ENCODE measurements around the gene NRGN.

NRGN gene

DNA sequence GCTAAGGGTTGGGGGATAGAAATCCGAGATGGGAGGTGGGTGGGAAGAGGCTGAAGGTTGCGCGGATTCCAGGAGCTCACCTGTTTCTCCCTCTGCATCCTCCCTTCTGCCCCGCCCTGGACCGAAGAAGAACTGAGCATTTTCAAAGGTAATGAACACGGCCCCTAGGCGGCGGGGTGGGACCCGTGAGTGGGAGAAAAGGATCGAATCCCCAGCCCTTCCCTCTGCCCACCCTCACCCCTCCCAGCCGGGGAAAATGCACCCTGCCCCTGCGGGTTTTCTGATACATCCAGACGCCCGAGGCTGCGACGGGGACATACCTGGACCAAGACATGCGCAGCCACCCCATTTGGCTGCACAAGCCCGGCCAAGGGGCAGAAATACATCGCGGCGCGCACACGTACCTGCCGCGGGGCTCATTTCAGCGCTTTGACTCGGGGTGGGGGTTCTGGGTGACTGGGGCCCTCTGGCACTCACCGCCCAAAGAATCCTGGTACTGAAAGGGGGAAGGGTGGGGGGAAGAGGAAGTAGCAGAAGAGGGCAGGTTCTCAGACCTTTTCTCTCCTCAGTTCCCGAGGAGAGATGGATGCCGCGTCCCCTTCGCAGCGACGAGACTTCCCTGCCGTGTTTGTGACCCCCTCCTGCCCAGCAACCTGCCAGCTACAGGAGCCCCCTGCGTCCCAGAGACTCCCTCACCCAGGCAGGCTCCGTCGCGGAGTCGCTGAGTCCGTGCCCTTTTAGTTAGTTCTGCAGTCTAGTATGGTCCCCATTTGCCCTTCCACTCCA, 6.3 kb downstream of the NRGN start:
- no peak for DNase-seq (ENCODE audit: extremely low spot score)
- TF ChIP-seq HDGF (IDR thresholded peaks at IDR 0.05; ENCODE audit: borderline replicate concordance) (no peak), ARNT (IDR thresholded peaks at IDR 0.05) (no peak), SUZ12 (IDR thresholded peaks at IDR 0.05) (no peak), LEF1 (IDR thresholded peaks at IDR 0.05; ENCODE audit: borderline replicate concordance) (no peak), FOXA1 (IDR thresholded peaks at IDR 0.05) (no peak), TARDBP (IDR thresholded peaks at IDR 0.05) (no peak), ELF4 (IDR thresholded peaks at IDR 0.05) (no peak), CTBP1 (IDR thresholded peaks at IDR 0.05; ENCODE audit: borderline replicate concordance) (no peak), ZNF384 (IDR thresholded peaks at IDR 0.05) (no peak), NFRKB (IDR thresholded peaks at IDR 0.05) (no peak), FOXM1 (IDR thresholded peaks at IDR 0.05; ENCODE audit: borderline replicate concordance) (no peak)
- POLR2A ChIA-PET: interaction anchor here (1.3 kb wide), 1 partner anchor 17 kb away, joined by 4 read pairs; no protein-coding TSS in a partner anchor
- CTCF ChIA-PET: interaction anchor here (0.9 to 1.8 kb wide), 5 partner anchors 17 to 105 kb away, joined by 3 to 9 read pairs (median 3); no protein-coding TSS in a partner anchor

DNA sequence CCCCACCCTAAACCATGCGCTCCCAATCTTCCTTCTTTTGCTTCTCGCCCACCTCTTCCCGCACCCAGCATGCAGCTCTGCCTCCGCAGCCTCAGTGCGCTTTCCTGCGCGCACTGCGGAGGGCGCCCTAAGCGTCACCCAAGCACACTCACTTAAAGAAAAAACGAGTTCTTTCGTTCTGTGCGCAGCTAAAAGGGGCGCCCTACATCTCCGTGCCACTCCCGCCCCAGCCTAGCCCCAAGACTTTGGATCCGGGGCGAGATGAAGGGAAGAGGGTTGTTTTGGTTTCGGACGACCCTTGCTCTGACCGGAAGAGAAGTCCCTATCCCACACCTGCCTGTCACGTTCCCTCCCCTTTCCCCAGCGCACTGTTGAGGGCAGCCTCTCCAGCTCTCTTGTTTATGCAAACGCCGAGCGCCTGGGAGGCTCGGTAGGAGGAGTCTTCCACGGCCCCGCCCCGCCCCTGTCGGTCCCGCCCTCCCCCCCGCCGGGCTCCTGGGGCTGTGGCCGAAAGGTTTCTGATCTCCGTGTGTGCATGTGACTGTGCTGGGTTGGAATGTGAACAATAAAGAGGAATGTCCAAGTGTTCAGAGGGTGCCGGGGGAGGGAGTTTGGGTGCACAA, 7.0 kb downstream of the NRGN start:
- ChIA-PET CTCF (interaction anchor here (0.8 to 1.8 kb wide), 6 partner anchors 16 to 119 kb away, joined by 3 to 9 read pairs (median 3); no protein-coding TSS in a partner anchor), POLR2A (interaction anchor here (1.3 kb wide), 1 partner anchor 16 kb away, joined by 4 read pairs; no protein-coding TSS in a partner anchor)
- peak; percentile 81 for DNase-seq (ENCODE audit: extremely low spot score)
- TF ChIP-seq SP1 (IDR thresholded peaks at IDR 0.05) (no peak), L3MBTL2 (conservative IDR thresholded peaks at IDR 0.05) (peak; percentile 55; the same call in 1 of the 2 replicates), CTBP1 (IDR thresholded peaks at IDR 0.05; ENCODE audit: borderline replicate concordance) (no peak), FOXK2 (IDR thresholded peaks at IDR 0.05) (no peak), BHLHE40 (IDR thresholded peaks at IDR 0.05; ENCODE audit: borderline replicate concordance) (no peak), NFRKB (IDR thresholded peaks at IDR 0.05) (no peak), FOXA1 (IDR thresholded peaks at IDR 0.05) (no peak), ARNT (IDR thresholded peaks at IDR 0.05) (no peak), PKNOX1 (IDR thresholded peaks at IDR 0.05) (0 out of 2 replicates have a peak, but pooled peaks have one; percentile 3), FOXM1 (IDR thresholded peaks at IDR 0.05; ENCODE audit: borderline replicate concordance) (no peak), ELF4 (IDR thresholded peaks at IDR 0.05) (no peak), TARDBP (IDR thresholded peaks at IDR 0.05) (no peak), ZNF384 (IDR thresholded peaks at IDR 0.05) (no peak), SUZ12 (IDR thresholded peaks at IDR 0.05) (no peak), LEF1 (IDR thresholded peaks at IDR 0.05; ENCODE audit: borderline replicate concordance) (no peak)

DNA sequence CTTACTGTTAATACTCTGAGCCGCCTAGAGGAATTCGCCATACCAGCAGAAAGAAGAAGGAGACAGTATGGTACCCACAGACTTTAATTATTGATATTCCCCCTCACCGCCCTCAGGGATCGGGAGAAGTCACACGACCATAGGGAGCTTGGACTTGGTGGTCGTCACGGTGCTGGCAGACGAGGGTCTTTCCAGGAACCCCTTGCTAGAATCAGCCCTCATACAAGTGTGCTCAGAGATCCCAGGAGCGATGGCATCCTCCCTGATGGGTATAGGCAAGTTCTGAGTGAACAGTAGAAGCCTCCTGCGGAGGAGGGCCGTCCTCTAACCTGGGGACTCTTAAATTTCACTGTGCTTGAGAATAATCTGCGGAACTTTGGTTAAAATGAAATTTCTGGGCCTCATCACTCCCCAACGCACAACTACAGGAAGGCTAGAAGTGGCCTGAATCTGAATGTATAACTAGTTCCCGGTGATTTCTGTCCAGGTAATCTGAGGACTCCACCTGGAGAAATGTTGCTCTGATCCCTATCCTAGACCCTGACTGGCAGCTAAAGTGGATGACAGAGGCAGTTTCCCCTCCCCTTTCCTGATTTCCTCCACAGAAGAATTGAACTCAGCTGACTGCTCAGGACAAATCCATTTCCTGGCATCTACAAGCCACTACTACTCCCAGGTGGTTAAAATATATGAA, 7.8 kb downstream of the NRGN start:
- ChIA-PET CTCF (interaction anchor here (0.8 to 1.3 kb wide), 3 partner anchors 10 to 118 kb away, joined by 3 read pairs; no protein-coding TSS in a partner anchor), POLR2A (interaction anchor here (1.0 to 1.3 kb wide), 2 partner anchors 11 to 15 kb away, joined by 4 read pairs; no protein-coding TSS in a partner anchor)
- TF ChIP-seq NFRKB (IDR thresholded peaks at IDR 0.05) (no peak), FOXM1 (IDR thresholded peaks at IDR 0.05; ENCODE audit: borderline replicate concordance) (no peak), SP1 (IDR thresholded peaks at IDR 0.05) (no peak), L3MBTL2 (conservative IDR thresholded peaks at IDR 0.05) (no peak), ARNT (IDR thresholded peaks at IDR 0.05) (no peak), LEF1 (IDR thresholded peaks at IDR 0.05; ENCODE audit: borderline replicate concordance) (no peak), FOXA1 (IDR thresholded peaks at IDR 0.05) (no peak), CTBP1 (IDR thresholded peaks at IDR 0.05; ENCODE audit: borderline replicate concordance) (no peak), BHLHE40 (IDR thresholded peaks at IDR 0.05; ENCODE audit: borderline replicate concordance) (no peak), SUZ12 (IDR thresholded peaks at IDR 0.05) (no peak), TARDBP (IDR thresholded peaks at IDR 0.05) (no peak), ELF4 (IDR thresholded peaks at IDR 0.05) (no peak), HDGF (IDR thresholded peaks at IDR 0.05; ENCODE audit: borderline replicate concordance) (no peak), PKNOX1 (IDR thresholded peaks at IDR 0.05) (no peak), ZNF384 (IDR thresholded peaks at IDR 0.05) (no peak), FOXK2 (IDR thresholded peaks at IDR 0.05) (no peak)
- no peak for DNase-seq (ENCODE audit: extremely low spot score)

GRCh38 chr11:124748100-124748418, 8.3 kb downstream of the NRGN start:
- no peak for TF ChIP-seq PKNOX1 (IDR thresholded peaks at IDR 0.05)
- no peak for TF ChIP-seq NFRKB (IDR thresholded peaks at IDR 0.05)
- TF ChIP-seq FOXK2 (IDR thresholded peaks at IDR 0.05): no peak
- no peak for TF ChIP-seq CTBP1 (IDR thresholded peaks at IDR 0.05; ENCODE audit: borderline replicate concordance)
- TF ChIP-seq ELF4 (IDR thresholded peaks at IDR 0.05): no peak
- no peak for TF ChIP-seq ZNF384 (IDR thresholded peaks at IDR 0.05)
- no peak for TF ChIP-seq FOXM1 (IDR thresholded peaks at IDR 0.05; ENCODE audit: borderline replicate concordance)
- no peak for TF ChIP-seq FOXA1 (IDR thresholded peaks at IDR 0.05)
- TF ChIP-seq HDGF (IDR thresholded peaks at IDR 0.05; ENCODE audit: borderline replicate concordance): no peak
- no peak for TF ChIP-seq SP1 (IDR thresholded peaks at IDR 0.05)
- TF ChIP-seq TARDBP (IDR thresholded peaks at IDR 0.05): no peak
- no peak for TF ChIP-seq LEF1 (IDR thresholded peaks at IDR 0.05; ENCODE audit: borderline replicate concordance)
- no peak for TF ChIP-seq L3MBTL2 (conservative IDR thresholded peaks at IDR 0.05)
- no peak for TF ChIP-seq SUZ12 (IDR thresholded peaks at IDR 0.05)
- TF ChIP-seq ARNT (IDR thresholded peaks at IDR 0.05): no peak
- no peak for TF ChIP-seq BHLHE40 (IDR thresholded peaks at IDR 0.05; ENCODE audit: borderline replicate concordance)
- POLR2A ChIA-PET: interaction anchor here (1.0 to 2.0 kb wide), 2 partner anchors 8 to 10 kb away, joined by 4 to 6 read pairs; partner anchors contain the start of gene NRGN
- CTCF ChIA-PET: interaction anchor here (1.0 kb wide), 1 partner anchor 10 kb away, joined by 3 read pairs; no protein-coding TSS in a partner anchor
- no peak for DNase-seq (ENCODE audit: extremely low spot score)

All from HEK293T (cell line).